Sigmoid colon (tissue), 4 donors: Measurements from ENCODE around the gene TEKT3.

ENCODE experiments used
- EP300 ChIP-seq, 4 donors: sonication (generic); formaldehyde crosslinking; IDR thresholded peaks; one replicate each; pipeline ENCODE4 v1.6.1; 2017; ENCODE audit warnings: antibody characterized with exemption in 4 of 4
- POLR2AphosphoS5 ChIP-seq, 4 donors: sonication (generic); formaldehyde crosslinking; IDR thresholded peaks; one replicate each; pipeline ENCODE4 v1.6.1; 2017; ENCODE audit warnings: antibody characterized with exemption in 4 of 4
- TF ChIP-seq, protein P1 (sequence below), 4 experiments: fragments of 450-650 bp in 3 of 4; fragments of 200-600 bp in 1 of 4; IDR thresholded peaks; one replicate each; pipeline ENCODE4 v1.5.1; 2016 to 2019; ENCODE audit warnings: antibody characterized with exemption in 4 of 4, mild to moderate bottlenecking in 3 of 4, moderate library complexity in 2 of 4

DNA sequence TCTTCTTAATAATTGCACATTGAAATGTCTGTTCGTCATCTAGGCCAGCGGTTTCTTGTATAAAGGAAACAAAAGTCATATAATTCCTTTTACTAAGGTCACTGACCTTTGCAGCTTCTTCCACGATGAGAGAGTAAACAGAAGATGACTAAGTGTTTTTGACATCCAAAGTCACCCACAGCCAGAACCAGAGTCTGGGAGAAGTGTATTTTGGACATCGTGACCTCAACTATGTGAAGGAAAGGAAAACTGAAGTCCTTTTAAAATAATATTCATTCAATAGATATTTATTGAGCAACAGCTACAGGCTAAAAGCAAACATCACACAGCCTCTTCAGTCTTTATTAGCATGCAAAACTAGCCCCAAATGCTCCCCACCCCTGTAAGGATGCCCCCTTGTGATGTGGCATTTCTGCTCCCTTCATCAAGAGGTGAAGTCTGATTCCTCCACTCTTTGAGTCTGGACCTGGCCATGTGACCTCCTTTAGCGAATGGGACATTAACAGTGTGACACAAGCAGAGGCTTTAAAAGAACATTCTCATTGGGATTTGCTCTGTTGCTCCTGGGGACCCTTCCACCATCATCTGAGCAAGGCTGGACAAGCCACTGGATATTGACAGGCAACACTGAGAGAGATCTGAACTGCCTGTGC, 68.1 kb downstream of the TEKT3 start:
- no peak for TF ChIP-seq EP300 (IDR thresholded peaks at IDR 0.05)
- TF ChIP-seq, protein P1, sequence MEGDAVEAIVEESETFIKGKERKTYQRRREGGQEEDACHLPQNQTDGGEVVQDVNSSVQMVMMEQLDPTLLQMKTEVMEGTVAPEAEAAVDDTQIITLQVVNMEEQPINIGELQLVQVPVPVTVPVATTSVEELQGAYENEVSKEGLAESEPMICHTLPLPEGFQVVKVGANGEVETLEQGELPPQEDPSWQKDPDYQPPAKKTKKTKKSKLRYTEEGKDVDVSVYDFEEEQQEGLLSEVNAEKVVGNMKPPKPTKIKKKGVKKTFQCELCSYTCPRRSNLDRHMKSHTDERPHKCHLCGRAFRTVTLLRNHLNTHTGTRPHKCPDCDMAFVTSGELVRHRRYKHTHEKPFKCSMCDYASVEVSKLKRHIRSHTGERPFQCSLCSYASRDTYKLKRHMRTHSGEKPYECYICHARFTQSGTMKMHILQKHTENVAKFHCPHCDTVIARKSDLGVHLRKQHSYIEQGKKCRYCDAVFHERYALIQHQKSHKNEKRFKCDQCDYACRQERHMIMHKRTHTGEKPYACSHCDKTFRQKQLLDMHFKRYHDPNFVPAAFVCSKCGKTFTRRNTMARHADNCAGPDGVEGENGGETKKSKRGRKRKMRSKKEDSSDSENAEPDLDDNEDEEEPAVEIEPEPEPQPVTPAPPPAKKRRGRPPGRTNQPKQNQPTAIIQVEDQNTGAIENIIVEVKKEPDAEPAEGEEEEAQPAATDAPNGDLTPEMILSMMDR (IDR thresholded peaks at IDR 0.05): no peak
- peak in 3 of 4 donors; percentile 35 to 60 (median 37) for TF ChIP-seq POLR2AphosphoS5 (IDR thresholded peaks at IDR 0.05)
